Keratinocyte (primary cell): Measurements from ENCODE around the gene GLYAT.

Experiments used
- CTCF ChIP-seq, 3 experiments: IDR thresholded peaks in 1 of 3; conservative IDR thresholded peaks in 1 of 3; optimal IDR thresholded peaks in 1 of 3; 2 replicates in 2 of 3; 3 replicates in 1 of 3; pipeline versions ENCODE3 to v1.5.1; 2011; ENCODE audit warnings: low read length in 3 of 3, mild to moderate bottlenecking in 3 of 3, moderate library complexity in 2 of 3, control low read depth in 1 of 3, inconsistent platforms in 1 of 3; ENCODE audit not compliant: insufficient read depth in 2 of 3; ENCODE audit errors: extremely low read depth in 1 of 3
- EZH2 ChIP-seq: IDR thresholded peaks from one replicate; pipeline ENCODE4 v1.6.1; 2012; ENCODE audit warnings: inconsistent platforms, mild to moderate bottlenecking, low read length, moderate library complexity

GRCh38 chr11:58674609-58675008 is 57.1 kb downstream of the GLYAT start:
- no peak for TF ChIP-seq EZH2
- TF ChIP-seq CTCF (optimal IDR thresholded peaks at IDR 0.05 in 1 of 3, IDR thresholded peaks at IDR 0.05 in 1 of 3, conservative IDR thresholded peaks at IDR 0.05 in 1 of 3; ENCODE audit: extremely low read depth in 1 of 3, insufficient read depth in 2 of 3, low read length in 3 of 3) = no peak
